Activated naive CD8-positive, alpha-beta T cell (primary cell): ENCODE results near the gene KAZN.

Experiments used
- H3K27ac Mint-ChIP-seq: one replicate; pipeline ENCODE4 v1.8.0; 2021; ENCODE audit warnings: mixed read lengths
- H3K27me3 Mint-ChIP-seq: one replicate; pipeline ENCODE4 v1.8.0; 2021; ENCODE audit warnings: mixed read lengths
- H3K36me3 Mint-ChIP-seq: one replicate; pipeline ENCODE4 v1.8.0; 2021; ENCODE audit warnings: mixed read lengths
- H3K4me1 Mint-ChIP-seq: one replicate; pipeline ENCODE4 v1.8.0; 2021; ENCODE audit warnings: low read depth, mixed read lengths
- H3K4me3 Mint-ChIP-seq: one replicate; pipeline ENCODE4 v1.8.0; 2021; ENCODE audit warnings: mild to moderate bottlenecking, mixed read lengths
- H3K9me3 Mint-ChIP-seq: one replicate; pipeline ENCODE4 v1.8.0; 2021; ENCODE audit warnings: low read depth, mixed read lengths

The KAZN gene

GRCh38 chr1:15100121-15100879 lies 501.8 kb downstream of the KAZN start:
- H3K4me1 Mint-ChIP-seq: peaks cover 8% of the 10 kb centered on the region
- no peaks in the 10 kb centered on the region for H3K36me3 Mint-ChIP-seq
- no peaks in the 10 kb centered on the region for H3K9me3 Mint-ChIP-seq
- no peak overlapping the region for H3K4me3 Mint-ChIP-seq
- H3K27ac Mint-ChIP-seq: no peak overlapping the region
- H3K27me3 Mint-ChIP-seq: peaks cover 18% of the 10 kb centered on the region

GRCh38 chr1:15100880-15101760 lies 502.6 kb downstream of the KAZN start:
- H3K9me3 Mint-ChIP-seq: no peaks in the 10 kb centered on the region
- no peaks in the 10 kb centered on the region for H3K36me3 Mint-ChIP-seq
- H3K4me1 Mint-ChIP-seq: peaks cover 8% of the 10 kb centered on the region
- no peak overlapping the region for H3K27ac Mint-ChIP-seq
- H3K4me3 Mint-ChIP-seq: no peak overlapping the region
- peaks cover 18% of the 10 kb centered on the region for H3K27me3 Mint-ChIP-seq

GRCh38 chr1:15101801-15102200 lies 503.3 kb downstream of the KAZN start:
- H3K27me3 Mint-ChIP-seq: peaks cover 18% of the 10 kb centered on the region
- no peak overlapping the region for H3K4me3 Mint-ChIP-seq
- no peak overlapping the region for H3K27ac Mint-ChIP-seq
- no peaks in the 10 kb centered on the region for H3K9me3 Mint-ChIP-seq
- H3K4me1 Mint-ChIP-seq: peaks cover 8% of the 10 kb centered on the region
- no peaks in the 10 kb centered on the region for H3K36me3 Mint-ChIP-seq

GRCh38 chr1:15102646-15103045 lies 504.2 kb downstream of the KAZN start:
- peaks cover 20% of the 10 kb centered on the region for H3K27me3 Mint-ChIP-seq
- H3K9me3 Mint-ChIP-seq: no peaks in the 10 kb centered on the region
- no peaks in the 10 kb centered on the region for H3K36me3 Mint-ChIP-seq
- H3K4me1 Mint-ChIP-seq: peaks cover 8% of the 10 kb centered on the region
- no peak overlapping the region for H3K4me3 Mint-ChIP-seq
- no peak overlapping the region for H3K27ac Mint-ChIP-seq

GRCh38 chr1:15103211-15103610 lies 504.7 kb downstream of the KAZN start:
- H3K27me3 Mint-ChIP-seq: peaks cover 20% of the 10 kb centered on the region
- no peak overlapping the region for H3K4me3 Mint-ChIP-seq
- H3K4me1 Mint-ChIP-seq: peaks cover 8% of the 10 kb centered on the region
- no peaks in the 10 kb centered on the region for H3K9me3 Mint-ChIP-seq
- no peaks in the 10 kb centered on the region for H3K36me3 Mint-ChIP-seq
- H3K27ac Mint-ChIP-seq: no peak overlapping the region

GRCh38 chr1:15103906-15104305 lies 505.4 kb downstream of the KAZN start:
- peaks cover 8% of the 10 kb centered on the region for H3K4me1 Mint-ChIP-seq
- H3K36me3 Mint-ChIP-seq: no peaks in the 10 kb centered on the region
- peaks cover 20% of the 10 kb centered on the region for H3K27me3 Mint-ChIP-seq
- no peak overlapping the region for H3K4me3 Mint-ChIP-seq
- H3K27ac Mint-ChIP-seq: no peak overlapping the region
- no peaks in the 10 kb centered on the region for H3K9me3 Mint-ChIP-seq

GRCh38 chr1:15104768-15105167 lies 506.3 kb downstream of the KAZN start:
- Mint-ChIP-seq H3K4me3 (no peak overlapping the region), H3K36me3 (no peaks in the 10 kb centered on the region), H3K27ac (no peak overlapping the region), H3K4me1 (peaks cover 8% of the 10 kb centered on the region), H3K9me3 (no peaks in the 10 kb centered on the region), H3K27me3 (peaks cover 13% of the 10 kb centered on the region)

GRCh38 chr1:15106608-15107007 lies 508.1 kb downstream of the KAZN start:
- Mint-ChIP-seq H3K9me3 (no peaks in the 10 kb centered on the region), H3K27ac (no peak overlapping the region), H3K27me3 (peaks cover 1% of the 10 kb centered on the region), H3K36me3 (no peaks in the 10 kb centered on the region), H3K4me1 (no peaks in the 10 kb centered on the region), H3K4me3 (no peak overlapping the region)

- Mint-ChIP-seq H3K36me3 (no peaks in the 10 kb centered on the region), H3K27me3 (peaks cover 1% of the 10 kb centered on the region), H3K9me3 (no peaks in the 10 kb centered on the region)
Measured at GRCh38 chr1:15107058-15107687, 508.7 kb downstream of the KAZN start.

GRCh38 chr1:15107911-15108310 lies 509.4 kb downstream of the KAZN start:
- Mint-ChIP-seq H3K9me3 (no peaks in the 10 kb centered on the region), H3K4me1 (no peaks in the 10 kb centered on the region), H3K4me3 (no peak overlapping the region), H3K36me3 (no peaks in the 10 kb centered on the region), H3K27ac (no peak overlapping the region), H3K27me3 (peaks cover 1% of the 10 kb centered on the region)

More at GRCh38 chr1:15107058-15107687, 508.7 kb downstream of the KAZN start:
- no peaks in the 10 kb centered on the region for H3K4me1 Mint-ChIP-seq
- H3K4me3 Mint-ChIP-seq: no peak overlapping the region
- H3K27ac Mint-ChIP-seq: no peak overlapping the region

- H3K4me1 Mint-ChIP-seq: no peaks in the 10 kb centered on the region
- no peak overlapping the region for H3K4me3 Mint-ChIP-seq
- H3K27ac Mint-ChIP-seq: no peak overlapping the region
- no peaks in the 10 kb centered on the region for H3K9me3 Mint-ChIP-seq
- H3K27me3 Mint-ChIP-seq: peaks cover 3% of the 10 kb centered on the region
- H3K36me3 Mint-ChIP-seq: no peaks in the 10 kb centered on the region
Measured at GRCh38 chr1:15110128-15110866, 511.8 kb downstream of the KAZN start.

GRCh38 chr1:15110867-15111230 lies 512.4 kb downstream of the KAZN start:
- Mint-ChIP-seq H3K9me3 (no peaks in the 10 kb centered on the region), H3K4me1 (no peaks in the 10 kb centered on the region)

GRCh38 chr1:15113146-15113545 lies 514.7 kb downstream of the KAZN start:
- Mint-ChIP-seq H3K36me3 (no peaks in the 10 kb centered on the region), H3K4me3 (no peak overlapping the region), H3K27me3 (peaks cover 2% of the 10 kb centered on the region), H3K4me1 (no peaks in the 10 kb centered on the region), H3K9me3 (no peaks in the 10 kb centered on the region), H3K27ac (no peak overlapping the region)

More at GRCh38 chr1:15110867-15111230, 512.4 kb downstream of the KAZN start:
- H3K27me3 Mint-ChIP-seq: peaks cover 3% of the 10 kb centered on the region
- H3K27ac Mint-ChIP-seq: no peak overlapping the region
- no peak overlapping the region for H3K4me3 Mint-ChIP-seq
- H3K36me3 Mint-ChIP-seq: no peaks in the 10 kb centered on the region

- Mint-ChIP-seq H3K4me1 (no peaks in the 10 kb centered on the region), H3K27ac (no peak overlapping the region), H3K4me3 (no peak overlapping the region), H3K36me3 (no peaks in the 10 kb centered on the region), H3K27me3 (peaks cover 7% of the 10 kb centered on the region), H3K9me3 (no peaks in the 10 kb centered on the region)
Measured at GRCh38 chr1:15114884-15115283, 516.4 kb downstream of the KAZN start.
